Vagina (tissue), 2 donors: Measurements from ENCODE around the gene PER3. TPM values are rescaled to one million over a fixed set of nuclear protein-coding genes. Genes with fewer than 3 reads are reported as not detected.

Source experiments
- DNase-seq, 2 donors: peaks; one replicate each; pipeline ENCODE4 v3.0.0-alpha.2; 2017; ENCODE audit errors: extremely low spot score in 2 of 2
- H3K27ac ChIP-seq: fragments of 200-600 bp; sonication (generic); one replicate; pipeline ENCODE4 v1.5.1; 2019
- H3K27me3 ChIP-seq: fragments of 200-600 bp; sonication (generic); one replicate; pipeline ENCODE4 v1.5.1; 2019
- H3K36me3 ChIP-seq, 2 donors: fragments of 200-600 bp; sonication (generic); one replicate each; pipeline ENCODE4 v1.5.1; 2017 to 2019
- H3K4me1 ChIP-seq: fragments of 200-600 bp; sonication (generic); one replicate; pipeline ENCODE4 v1.5.1; 2019
- H3K4me3 ChIP-seq, 2 donors: fragments of 200-600 bp; sonication (generic); 1 replicate in 1 of 2; 2 replicates in 1 of 2; pipeline ENCODE4 v1.5.1; 2016 to 2019
- H3K9me3 ChIP-seq: fragments of 200-600 bp; sonication (generic); one replicate; pipeline ENCODE4 v1.5.1; 2019
- POLR2A ChIP-seq, 2 donors: fragments of 450-650 bp; IDR thresholded peaks; one replicate each; pipeline ENCODE4 v1.6.1; 2017; ENCODE audit warnings: antibody characterized with exemption in 2 of 2, mild to moderate bottlenecking in 2 of 2, moderate library complexity in 2 of 2
- POLR2AphosphoS5 ChIP-seq, 2 donors: sonication (generic); formaldehyde crosslinking; IDR thresholded peaks; one replicate each; pipeline ENCODE4 v1.9.0; 2017; ENCODE audit warnings: antibody characterized with exemption in 2 of 2, mild to moderate bottlenecking in 2 of 2, low read depth in 1 of 2; ENCODE audit not compliant: insufficient read depth in 1 of 2
- intact Hi-C: fragments of 100-400 bp; cut with DNase I; formaldehyde crosslinking; loops from one replicate; pipeline ENCODE4 v1.15.1; 2023
- total RNA-seq: library from RNA; depleted of rRNA; stranded (reverse); fragments of >200 nt; gene quantifications from one replicate; pipeline ENCODE4 v1.2.3, GENCODE V29; 2016
- TF ChIP-seq, protein P1 (sequence below), 3 experiments: fragments of 450-650 bp in 2 of 3; fragments of 200-600 bp in 1 of 3; sonication (generic) in 1 of 3; IDR thresholded peaks; one replicate each; pipeline ENCODE4 v1.5.1; 2017 to 2019; ENCODE audit warnings: antibody characterized with exemption in 3 of 3, mild to moderate bottlenecking in 2 of 3, moderate library complexity in 2 of 3

The PER3 gene
- total RNA-seq, 1 donor from 2014 or later, result 24.6 TPM

DNA sequence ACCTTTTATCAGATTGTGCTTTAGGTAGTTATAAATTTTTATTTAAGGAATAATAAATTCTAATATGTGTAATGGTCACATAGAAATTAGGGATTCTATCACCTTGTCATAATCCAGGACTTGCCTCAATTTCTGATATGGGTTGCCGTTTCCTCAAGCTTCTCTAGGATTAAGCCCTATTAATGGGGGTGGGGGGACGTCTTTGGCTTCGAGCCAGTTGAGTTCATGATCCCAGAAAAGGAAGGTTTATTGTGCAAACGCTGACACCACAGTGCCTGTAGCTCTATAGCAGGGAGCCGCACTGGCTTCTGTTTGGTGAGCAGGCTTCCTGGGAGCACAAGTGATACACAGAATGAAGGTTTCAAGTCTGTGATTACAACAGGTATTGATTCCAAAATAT is 35.0 kb upstream of the PER3 start:
- H3K9me3 ChIP-seq, result no peaks in the 10 kb centered on the region
- H3K4me1 ChIP-seq, result peaks cover 4% of the 10 kb centered on the region
- TF ChIP-seq POLR2AphosphoS5 (IDR thresholded peaks at IDR 0.05; ENCODE audit: insufficient read depth in 1 of 2, low read depth in 1 of 2) (no peak), POLR2A (IDR thresholded peaks at IDR 0.05) (no peak)
- TF ChIP-seq, protein P1, sequence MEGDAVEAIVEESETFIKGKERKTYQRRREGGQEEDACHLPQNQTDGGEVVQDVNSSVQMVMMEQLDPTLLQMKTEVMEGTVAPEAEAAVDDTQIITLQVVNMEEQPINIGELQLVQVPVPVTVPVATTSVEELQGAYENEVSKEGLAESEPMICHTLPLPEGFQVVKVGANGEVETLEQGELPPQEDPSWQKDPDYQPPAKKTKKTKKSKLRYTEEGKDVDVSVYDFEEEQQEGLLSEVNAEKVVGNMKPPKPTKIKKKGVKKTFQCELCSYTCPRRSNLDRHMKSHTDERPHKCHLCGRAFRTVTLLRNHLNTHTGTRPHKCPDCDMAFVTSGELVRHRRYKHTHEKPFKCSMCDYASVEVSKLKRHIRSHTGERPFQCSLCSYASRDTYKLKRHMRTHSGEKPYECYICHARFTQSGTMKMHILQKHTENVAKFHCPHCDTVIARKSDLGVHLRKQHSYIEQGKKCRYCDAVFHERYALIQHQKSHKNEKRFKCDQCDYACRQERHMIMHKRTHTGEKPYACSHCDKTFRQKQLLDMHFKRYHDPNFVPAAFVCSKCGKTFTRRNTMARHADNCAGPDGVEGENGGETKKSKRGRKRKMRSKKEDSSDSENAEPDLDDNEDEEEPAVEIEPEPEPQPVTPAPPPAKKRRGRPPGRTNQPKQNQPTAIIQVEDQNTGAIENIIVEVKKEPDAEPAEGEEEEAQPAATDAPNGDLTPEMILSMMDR (IDR thresholded peaks at IDR 0.05), result no peak
- no peak overlapping the region for H3K4me3 ChIP-seq
- no peaks in the 10 kb centered on the region for H3K36me3 ChIP-seq
- no peaks in the 10 kb centered on the region for H3K27me3 ChIP-seq
- intact Hi-C loops, result no loop called here
- no peak for DNase-seq
- no peak overlapping the region for H3K27ac ChIP-seq

GRCh38 chr1:7751174-7751573 is 32.9 kb upstream of the PER3 start:
- Histone ChIP-seq H3K4me3 (no peak overlapping the region), H3K27me3 (no peaks in the 10 kb centered on the region), H3K4me1 (peaks cover 4% of the 10 kb centered on the region), H3K36me3 (no peaks in the 10 kb centered on the region), H3K27ac (no peak overlapping the region), H3K9me3 (no peaks in the 10 kb centered on the region)
- TF ChIP-seq POLR2AphosphoS5 (IDR thresholded peaks at IDR 0.05; ENCODE audit: insufficient read depth in 1 of 2, low read depth in 1 of 2), result no peak
- TF ChIP-seq, protein P1 (IDR thresholded peaks at IDR 0.05), result no peak
- no peak for DNase-seq
- intact Hi-C loops, result loop anchor here (2.0 kb wide), 1 partner anchor 78 kb away; no protein-coding TSS in a partner anchor

DNA sequence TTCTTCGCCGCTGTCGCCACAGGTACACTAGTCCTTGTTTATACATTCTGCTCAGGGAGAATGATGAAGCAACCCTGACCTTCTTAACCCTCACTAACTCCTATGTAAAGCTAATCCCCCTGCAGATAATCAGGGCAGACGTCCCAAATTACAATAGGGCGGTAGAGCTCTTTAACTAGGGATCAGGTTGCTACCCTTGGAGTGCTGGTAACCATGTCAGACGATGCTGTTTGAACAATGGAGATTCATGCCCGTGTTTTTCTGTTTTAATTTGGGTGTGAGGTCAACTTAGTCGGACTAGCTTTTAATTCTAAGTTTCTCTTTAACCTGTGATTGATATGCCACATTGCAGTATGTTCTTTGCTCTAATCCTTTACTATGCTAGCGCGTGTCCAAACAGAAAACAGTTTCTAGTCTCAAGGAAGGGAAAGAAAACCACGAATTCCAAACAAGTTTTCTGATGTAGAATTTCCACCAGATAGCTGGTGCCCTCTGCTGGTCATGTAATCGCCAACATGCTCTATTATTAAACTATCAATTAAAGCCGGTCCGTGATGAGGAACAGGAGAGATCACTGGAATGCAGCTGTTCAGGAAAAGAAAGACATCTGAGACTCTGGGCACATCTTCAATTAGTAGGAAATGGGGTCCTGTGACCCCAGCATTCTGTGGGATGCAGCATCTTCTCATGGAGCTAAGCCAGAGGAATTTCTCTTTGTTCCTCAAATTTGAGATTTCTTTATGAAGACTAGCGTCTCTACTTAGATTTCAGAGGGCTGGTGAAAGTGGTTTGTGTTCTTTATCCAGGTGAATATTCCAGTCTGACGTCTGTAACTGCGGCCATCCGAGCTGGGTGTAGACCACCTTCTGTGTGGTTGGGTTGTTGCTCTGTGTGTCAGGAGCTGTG is 31.3 kb upstream of the PER3 start:
- intact Hi-C loops, result no loop called here
- Histone ChIP-seq H3K4me1 (peaks cover 4% of the 10 kb centered on the region), H3K27me3 (no peaks in the 10 kb centered on the region), H3K36me3 (no peaks in the 10 kb centered on the region), H3K9me3 (no peaks in the 10 kb centered on the region), H3K27ac (peak overlapping the region; percentile 16), H3K4me3 (peak overlapping the region; percentile 20 to 24)
- DNase-seq, result no peak
- TF ChIP-seq POLR2AphosphoS5 (IDR thresholded peaks at IDR 0.05; ENCODE audit: insufficient read depth in 1 of 2, low read depth in 1 of 2), result peak in 1 of 2 donors; percentile 70
- TF ChIP-seq, protein P1 (IDR thresholded peaks at IDR 0.05), result peak; percentile 75 to 90 (median 79)
- TF ChIP-seq POLR2A (IDR thresholded peaks at IDR 0.05), result no peak

- H3K27ac ChIP-seq, result no peak overlapping the region
- TF ChIP-seq POLR2A (IDR thresholded peaks at IDR 0.05) (no peak), POLR2AphosphoS5 (IDR thresholded peaks at IDR 0.05; ENCODE audit: insufficient read depth in 1 of 2, low read depth in 1 of 2) (no peak)
- TF ChIP-seq, protein P1 (IDR thresholded peaks at IDR 0.05), result no peak
- DNase-seq, result no peak
- no peaks in the 10 kb centered on the region for H3K36me3 ChIP-seq
- H3K4me1 ChIP-seq, result peaks cover 4% of the 10 kb centered on the region
- no peaks in the 10 kb centered on the region for H3K27me3 ChIP-seq
- no peak overlapping the region for H3K4me3 ChIP-seq
- no peaks in the 10 kb centered on the region for H3K9me3 ChIP-seq
- intact Hi-C loops, result no loop called here
These were observed 30.4 kb upstream of the PER3 start for GRCh38 chr1:7753641-7754040.

- Histone ChIP-seq H3K27ac (no peak overlapping the region), H3K27me3 (no peaks in the 10 kb centered on the region), H3K9me3 (no peaks in the 10 kb centered on the region), H3K4me3 (no peak overlapping the region), H3K4me1 (peaks cover 4% of the 10 kb centered on the region), H3K36me3 (no peaks in the 10 kb centered on the region)
- TF ChIP-seq POLR2A (IDR thresholded peaks at IDR 0.05), result no peak
- TF ChIP-seq, protein P1 (IDR thresholded peaks at IDR 0.05), result no peak
- TF ChIP-seq POLR2AphosphoS5 (IDR thresholded peaks at IDR 0.05; ENCODE audit: insufficient read depth in 1 of 2, low read depth in 1 of 2), result no peak
- DNase-seq, result no peak
- intact Hi-C loops, result no loop called here
These were observed 29.9 kb upstream of the PER3 start for GRCh38 chr1:7754234-7754633.
